Hematopoietic multipotent progenitor cell treated with erythropoietin and hydrocortisone succinate and interleukin-3 and kit ligand, for 15 days (in vitro differentiated cells): ENCODE data around the gene STX18.
"Not testable (repeated sequence)": the region's sequence is repeated elsewhere in the genome, so short reads cannot be mapped to it uniquely, and the experiment has no call there.

Experiments
- DNase-seq: peaks from one replicate; pipeline ENCODE4 v3.0.0-alpha.2; 2015; ENCODE audit warnings: low spot score

STX18 gene

DNA sequence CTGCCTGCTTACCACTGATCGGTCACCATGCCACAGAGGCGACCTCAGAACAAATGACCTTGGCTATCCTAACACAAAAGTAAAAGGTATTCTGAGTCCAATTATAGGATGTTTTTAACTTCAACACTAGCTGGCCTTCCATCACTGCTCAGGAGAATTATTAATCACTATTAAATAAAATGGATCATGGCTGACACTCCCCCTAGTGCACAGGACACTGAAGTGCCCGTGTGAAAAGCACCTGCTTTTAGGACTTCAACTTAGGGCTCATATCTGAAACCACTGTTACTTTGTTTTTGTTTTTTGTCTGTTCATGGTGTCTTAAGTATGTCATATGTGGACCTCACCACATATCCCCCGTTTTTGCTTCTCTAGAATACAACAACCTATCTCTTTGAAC lies 33.9 kb downstream of the STX18 start:
- DNase-seq = peak; percentile 20

DNA sequence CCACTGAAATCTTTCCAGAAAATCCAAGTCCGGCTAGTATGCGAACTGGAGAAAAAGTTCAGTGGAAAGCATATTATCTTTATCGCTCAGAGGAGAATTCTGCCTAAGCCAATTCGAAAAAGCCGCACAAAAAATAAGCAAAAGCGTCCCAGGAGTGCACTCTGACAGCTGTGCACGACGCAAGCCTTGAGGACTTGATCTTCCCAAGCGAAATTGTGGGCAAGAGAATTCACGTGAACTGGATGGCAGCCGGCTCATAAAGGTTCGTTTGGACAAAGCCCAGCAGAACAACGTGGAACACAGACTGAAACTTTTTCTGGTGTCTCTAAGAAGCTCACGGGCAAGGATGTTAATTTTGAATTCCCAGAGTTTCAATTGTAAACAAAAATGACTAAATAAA lies 34.4 kb downstream of the STX18 start:
- DNase-seq = no peak

DNA sequence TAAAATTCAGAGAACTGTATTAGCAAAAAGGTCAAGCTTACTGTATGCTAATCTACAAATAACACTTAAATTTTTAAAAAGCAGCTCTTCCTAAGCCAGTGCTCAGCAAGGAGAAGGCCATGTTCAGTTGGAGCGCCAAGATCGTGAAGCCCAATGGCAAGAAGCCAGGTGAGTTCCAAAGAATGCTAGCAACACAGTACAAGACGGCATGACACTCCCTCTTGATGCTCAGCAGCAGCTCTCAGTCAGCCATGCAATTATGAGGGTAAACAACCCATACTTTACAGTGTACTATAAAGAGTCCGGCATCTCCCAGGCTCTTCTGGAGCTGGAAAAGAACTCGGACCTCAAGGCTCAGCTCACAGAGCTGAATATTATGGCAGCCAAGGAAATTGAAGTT lies 34.9 kb downstream of the STX18 start:
- no peak for DNase-seq

DNA sequence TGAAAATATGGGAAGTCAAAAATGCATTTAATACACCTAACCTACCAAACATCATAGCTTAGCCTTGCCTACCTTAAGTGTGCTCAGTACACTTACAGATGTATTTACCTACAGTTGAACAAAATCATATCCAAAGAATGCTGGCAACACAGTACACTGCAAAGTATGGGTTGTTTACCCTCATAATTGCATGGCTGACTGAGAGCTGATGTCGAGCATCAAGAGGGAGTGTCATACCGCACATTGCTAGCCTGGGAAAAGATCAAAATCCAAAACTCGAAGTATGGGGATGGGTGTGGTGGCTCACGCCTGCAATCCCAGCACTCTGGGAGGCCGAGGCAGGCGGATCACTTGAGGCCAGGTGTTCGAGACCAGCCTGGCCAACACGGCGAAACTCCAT lies 36.6 kb downstream of the STX18 start:
- DNase-seq = not testable (repeated sequence)

DNA sequence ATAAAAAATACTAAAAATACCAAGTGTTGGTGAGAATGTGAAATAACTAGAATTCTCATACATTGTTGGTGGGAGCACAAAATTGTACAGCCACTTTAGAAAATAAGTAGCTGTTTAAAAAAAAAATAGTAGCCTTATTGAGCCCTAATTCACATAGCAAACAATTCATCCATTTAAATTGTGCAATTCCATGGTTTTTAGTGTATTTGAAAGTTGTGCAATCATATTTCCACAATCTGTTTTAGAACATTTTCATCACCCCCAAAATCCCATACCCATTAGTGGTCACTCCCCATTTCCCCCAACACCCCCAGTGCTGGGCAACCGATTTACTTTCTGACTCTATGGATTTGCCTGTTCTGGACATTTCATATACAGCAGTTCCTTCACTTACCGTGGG lies 37.1 kb downstream of the STX18 start:
- DNase-seq = no peak

DNA sequence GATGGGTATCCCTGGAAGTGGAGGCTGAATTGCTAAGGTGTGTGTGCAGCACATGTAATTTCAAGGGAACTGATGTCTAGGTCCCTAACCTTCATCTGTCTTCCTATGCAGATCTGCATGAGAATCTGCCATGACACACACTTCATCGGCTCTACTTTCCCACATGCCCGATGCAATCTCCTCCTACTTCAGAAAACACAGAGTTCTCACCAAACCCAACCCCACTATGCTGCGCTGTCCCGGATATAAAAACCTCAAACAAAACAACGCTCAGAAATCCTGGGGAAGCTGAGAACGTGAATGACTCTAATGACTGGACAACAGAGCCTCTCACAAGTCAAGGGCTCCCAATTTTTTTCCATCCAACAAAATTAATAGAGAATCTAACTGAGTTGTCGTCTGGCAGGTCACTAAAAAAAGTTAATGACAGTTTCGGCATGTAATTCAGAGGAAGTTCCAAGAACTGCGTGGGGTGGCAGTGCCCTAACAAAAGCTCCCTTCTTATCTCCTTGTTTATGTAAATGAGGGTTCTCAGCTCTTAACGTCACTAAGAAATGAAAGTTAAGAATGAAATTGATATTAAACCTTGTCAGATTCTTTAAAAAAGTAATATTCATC lies 39.0 kb downstream of the STX18 start:
- DNase-seq = peak; percentile 18

DNA sequence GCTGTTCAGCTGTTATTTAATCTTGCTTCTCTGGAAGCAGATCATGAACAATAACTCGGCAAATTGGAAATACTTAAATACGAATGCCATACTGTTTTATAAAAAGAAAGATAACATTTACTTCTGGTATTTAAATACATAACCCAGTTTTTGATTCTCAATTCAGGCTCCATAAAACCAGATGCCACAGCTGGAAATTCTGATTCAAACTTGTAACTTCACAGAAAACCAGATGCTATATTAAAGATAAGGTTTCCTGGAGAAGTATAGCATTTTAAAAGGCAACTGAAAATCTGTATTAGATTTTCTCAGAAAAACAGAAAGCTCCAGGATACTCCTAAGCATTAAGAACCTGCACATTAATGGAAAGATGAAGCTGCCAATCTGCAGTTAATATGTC lies 40.2 kb downstream of the STX18 start:
- DNase-seq = no peak

DNA sequence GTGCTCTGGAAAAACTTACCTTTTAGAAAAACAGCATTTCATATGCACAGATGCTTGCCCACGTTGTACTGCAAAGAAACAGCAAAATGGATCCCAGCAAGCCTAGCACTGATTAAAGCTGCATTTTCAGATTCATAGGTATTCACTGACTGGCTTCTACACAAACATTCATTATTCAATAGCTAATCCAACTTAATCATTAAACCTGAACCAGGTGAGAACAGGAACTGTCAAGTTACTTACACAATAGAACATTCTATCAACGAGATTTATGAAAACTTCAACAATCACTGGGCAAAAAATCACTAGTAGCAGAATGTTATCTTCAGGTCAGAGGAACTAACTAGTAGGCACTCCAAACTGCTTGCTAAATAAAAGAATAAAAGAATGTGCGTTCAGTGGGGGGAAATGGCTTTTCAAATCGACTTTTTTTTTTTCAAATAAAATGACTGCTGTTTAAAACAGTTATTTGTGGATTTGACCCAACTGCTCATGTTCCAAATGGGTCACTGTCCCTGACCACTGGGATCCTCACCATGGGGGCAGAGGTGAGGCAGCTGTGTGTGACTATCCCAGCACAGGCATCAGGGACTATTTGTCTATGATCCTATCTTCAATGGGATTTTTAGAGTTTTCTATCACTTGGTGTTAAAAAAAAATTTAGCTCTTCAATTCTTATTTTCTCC lies 42.3 kb downstream of the STX18 start:
- no peak for DNase-seq

DNA sequence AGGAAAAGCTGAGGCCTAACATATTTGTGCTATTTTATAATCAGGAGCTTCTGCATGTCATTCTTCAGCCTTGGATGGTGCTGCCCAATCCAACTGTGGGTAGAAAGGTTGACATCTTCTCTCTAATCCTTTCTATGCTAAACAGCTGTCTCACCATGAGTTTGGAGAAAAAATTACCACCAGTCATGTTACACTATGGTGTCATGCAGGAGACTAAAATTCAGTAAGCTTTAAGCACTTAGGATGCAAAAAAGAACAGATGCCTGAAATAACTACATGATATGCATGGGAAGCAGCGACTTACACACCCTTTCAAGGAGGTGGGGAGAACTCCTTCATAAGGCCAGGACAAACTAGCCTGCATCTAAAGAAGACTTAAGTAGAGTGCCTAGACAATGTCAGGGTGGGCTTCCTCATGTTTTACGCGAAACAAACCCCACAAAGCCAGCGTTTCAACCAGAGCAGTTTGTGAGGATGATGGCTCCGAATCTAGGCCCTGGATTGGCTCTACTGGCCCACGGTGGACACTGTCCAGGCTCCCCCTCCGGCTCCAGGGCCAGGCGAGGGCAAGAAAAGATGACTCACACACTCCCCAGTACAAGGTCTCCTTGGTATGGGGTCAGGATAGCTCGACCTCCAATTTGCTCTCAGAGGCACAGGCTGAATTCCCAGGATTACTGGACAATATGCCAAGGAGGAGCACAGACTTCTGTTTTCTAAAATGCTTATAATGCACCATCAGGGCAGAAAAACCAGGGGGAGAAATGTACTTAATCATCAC lies 45.1 kb downstream of the STX18 start:
- DNase-seq = peak; percentile 60

DNA sequence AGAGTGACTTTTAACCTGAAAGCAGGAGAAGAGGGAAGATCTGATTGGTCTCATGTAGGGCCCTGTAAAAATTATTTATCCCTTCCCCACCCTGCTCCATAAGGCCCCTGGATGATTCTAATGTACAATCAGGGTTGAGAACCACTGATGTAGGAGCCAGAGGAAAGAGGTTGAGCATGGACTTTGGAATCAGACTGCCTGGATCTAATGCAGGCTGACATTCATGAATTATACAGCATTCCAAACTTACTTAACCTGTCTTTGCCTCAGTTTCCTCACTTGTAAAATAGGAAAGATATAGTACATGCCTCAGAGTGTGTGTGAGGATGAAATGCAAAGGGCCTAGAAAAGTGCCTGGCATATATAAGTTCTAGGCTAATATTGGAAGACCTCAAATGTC lies 47.0 kb downstream of the STX18 start:
- no peak for DNase-seq

DNA sequence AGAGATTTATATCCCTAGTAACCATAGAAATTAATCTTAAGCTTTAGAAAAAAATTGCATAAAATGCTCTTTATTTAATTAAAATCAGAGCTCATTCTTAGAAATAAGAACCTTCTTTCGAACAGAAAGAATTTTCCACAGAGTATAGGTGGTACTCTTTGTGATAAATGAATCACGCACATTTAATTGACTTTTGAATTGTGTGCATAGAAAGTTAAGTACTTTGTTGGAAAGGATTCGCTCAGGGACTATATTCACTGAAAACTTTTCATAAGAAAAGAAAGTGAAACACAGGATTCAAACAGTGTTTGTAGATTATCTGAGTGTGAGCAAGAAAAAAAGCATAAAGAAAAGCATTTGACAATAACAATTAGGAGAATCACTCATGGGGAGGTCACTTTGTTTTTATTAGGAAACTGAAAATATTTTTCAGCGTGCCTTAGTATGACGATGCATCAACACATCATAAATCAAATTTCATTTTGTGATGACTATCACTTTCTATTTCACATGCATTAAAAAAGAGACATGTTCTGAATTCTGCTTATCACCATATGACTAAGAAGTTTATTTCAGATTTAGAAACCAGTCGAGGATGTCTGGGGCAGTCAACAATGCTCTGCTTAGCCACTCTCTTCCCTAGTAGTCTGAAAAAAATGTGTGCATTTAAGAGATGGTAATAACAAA lies 49.5 kb downstream of the STX18 start:
- DNase-seq = no peak

DNA sequence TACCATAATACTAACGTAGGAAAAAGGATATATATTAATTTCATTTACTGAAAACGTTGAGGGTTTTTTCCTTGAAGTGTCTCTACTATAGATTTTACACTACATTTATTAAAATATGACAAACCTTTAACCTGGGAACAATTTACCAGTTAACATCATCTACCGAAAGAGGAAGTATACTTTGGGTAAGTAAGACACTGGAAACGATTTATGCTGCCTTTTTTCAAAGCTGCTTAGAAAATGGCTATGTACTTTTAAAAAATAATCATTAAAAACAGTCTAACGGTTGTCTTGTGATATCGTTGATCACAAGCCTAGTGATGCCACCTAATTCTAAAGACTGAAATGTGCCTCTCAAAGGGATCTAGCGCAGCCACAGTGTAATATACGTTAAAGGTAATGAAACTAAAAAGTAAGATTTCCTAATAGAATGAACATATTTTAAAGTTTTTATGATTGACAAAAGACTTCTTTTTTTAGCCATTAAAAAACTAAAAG lies 50.4 kb downstream of the STX18 start:
- no peak for DNase-seq

DNA sequence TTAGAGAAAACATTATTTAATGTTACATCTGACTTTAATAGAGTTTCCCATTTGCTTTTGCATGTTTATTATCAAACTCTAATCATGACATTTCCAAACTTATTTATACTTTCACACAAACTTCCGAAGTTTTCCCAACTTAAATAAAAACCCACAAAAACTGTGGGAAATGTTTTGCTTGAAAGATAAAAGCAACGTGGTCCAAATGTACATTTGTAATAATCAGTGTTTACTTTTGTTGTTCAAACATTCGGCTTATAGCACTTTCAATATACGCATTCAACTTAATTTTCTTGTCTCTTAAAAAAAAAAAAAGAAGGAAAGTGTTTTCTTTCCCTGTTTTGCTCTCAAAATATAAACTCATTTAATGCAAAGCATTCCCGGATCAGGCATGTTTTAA lies 51.0 kb downstream of the STX18 start:
- no peak for DNase-seq

DNA sequence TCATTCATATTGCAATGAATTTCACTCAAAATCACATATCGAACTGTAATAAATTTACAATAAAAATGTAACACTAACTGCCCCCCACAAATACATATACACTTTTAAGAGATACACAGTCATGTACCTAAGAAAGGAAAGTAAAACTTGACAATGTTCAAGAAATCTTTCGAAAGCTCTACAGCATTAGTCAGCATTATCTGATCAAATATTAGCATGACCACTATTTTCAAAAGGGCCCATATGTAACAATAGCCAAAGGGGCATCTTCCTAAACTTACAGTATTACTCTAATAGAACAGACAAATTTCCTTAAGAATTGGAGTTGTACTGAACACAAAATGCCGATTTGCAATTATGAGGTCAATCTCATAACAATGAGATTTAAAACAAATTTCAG lies 51.8 kb downstream of the STX18 start:
- DNase-seq = no peak

DNA sequence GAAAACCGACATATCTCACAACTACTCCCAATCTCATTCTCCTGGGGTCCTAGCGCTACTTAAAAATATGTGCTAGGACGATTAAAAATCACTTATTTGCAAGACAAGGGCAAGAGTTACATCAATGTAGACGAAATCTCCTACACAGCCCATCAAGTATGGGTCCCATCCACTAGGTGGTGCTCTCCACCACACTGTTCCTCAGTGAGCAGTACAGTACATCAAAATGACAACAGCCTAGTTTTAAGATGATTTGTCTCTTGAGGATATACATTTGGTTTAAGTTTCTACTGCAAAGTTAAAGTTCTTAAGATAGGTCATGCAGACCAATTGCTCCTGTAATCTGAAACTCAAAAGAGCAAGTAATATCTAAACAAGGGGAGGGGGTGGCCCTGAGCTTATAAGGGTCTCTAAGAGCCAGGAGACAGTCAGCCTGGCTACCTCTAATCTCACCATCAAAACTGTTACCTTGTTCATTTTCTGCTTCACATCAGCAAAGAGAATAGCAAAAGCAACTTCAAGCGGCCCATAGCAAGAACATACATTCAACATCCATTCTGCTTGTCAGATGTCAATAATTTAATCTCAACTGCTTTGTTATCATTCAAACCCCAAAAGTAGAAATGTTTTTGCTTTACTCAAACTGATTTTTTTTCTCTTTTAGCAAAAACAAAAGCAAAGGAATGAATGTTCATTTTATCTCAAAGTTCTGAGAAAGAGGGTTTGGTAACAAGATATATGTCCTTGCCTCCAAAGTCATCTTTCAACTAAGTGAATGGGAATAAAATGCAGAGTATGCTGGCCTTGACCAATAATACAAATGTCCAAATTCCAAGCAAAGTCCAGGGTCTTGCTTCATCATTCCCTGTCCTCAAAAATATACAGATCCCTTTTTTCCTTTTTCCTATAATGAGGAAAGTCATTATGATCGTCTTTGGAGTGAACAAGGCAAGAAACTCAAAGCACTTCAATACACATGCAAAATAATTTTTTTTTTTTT lies 53.1 kb downstream of the STX18 start:
- peak; percentile 78 for DNase-seq

DNA sequence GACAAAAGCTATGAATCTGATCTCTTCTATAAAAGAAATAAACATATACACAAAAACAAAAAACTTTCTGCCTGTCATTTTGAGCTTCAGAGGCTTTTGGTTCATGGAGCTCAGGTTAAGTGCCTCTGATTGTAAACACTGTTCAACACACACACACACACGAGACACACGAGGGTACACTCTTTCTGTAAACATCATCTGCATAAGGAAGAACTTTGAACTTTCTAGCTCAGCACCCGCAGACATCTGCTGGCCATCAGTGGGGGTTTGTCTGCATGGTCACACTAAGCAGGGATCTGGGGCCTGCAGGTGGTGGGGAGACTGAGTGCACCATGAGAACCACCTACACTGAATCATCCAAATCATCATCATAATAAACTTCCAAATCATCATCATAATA lies 54.9 kb downstream of the STX18 start:
- DNase-seq = no peak

DNA sequence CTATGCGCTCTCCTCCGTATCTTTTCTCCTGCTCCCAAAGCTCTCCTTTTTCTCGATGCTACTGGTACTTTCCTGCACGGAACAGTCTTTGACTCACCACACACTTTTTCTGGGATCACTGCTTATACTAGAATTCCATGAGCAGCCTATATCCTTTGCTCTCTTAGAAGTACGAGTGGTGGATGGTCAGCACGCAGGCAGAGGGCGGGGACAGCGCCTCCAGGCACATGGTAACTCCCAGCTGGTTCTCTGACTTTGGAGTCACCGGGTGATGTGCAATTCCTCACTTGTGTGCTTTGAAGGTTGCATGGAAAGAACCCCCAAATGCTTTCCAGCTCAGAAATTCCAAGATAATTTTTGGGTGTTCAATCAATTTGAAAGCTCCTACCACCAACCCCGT lies 56.0 kb downstream of the STX18 start:
- DNase-seq = no peak

DNA sequence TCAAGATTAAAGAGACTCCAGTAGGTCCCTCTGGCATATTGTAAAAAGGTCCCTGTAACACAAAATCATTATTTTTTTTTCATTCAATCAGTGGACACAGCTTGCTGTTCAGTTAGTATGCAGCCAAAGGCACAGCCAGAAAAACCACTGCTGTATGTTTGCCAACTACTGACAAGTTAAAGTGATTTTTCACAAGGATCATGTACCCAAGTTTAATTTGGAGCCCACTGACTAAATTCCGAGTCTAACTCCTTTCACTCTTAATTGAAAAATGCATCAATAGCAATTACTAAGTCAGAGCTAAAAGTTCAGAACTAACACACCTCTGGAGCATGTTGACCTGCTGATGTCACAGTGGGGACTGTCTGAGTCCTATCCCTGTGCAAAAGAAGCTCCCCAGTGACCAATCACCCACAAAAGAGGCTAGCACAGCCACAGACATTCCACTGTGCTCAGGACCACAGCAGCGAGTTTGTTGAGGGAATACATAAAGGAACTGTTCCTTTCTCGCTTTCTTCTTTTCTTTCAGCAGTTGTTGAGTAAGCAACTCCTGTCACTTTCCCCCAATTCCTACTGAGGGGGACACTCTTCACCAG lies 60.4 kb downstream of the STX18 start:
- no peak for DNase-seq

DNA sequence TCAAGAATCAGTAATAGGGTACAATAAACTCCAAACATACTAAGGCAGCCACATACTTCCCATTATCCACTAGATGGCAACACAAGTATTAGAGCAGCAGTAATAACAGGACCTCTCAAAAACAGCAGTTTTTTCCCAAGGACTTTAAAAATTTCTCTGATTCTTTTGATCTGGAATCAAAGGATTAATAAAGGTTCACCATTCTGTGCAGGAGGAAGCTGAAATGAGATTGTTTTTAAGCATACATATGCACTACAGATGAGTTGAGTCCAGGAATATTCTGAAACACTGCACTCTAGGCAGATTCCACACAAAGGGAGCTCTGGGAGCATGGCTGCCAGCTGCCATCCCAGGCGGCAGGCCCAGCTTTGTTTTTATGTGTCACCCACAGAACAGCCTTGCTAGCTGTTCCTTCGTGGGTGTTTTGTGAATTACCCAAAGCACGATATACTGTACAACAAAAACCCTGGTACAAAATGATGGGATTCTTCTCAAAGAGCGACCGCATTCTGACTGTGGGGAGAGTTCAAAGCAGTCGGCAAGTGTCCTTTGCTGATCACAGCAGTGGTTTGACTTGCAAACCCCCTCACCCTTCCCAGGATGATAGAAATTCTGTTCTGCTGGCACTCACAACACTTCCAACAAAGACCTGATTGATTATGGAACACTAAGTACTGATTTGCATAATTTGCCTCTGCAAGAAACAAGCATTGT lies 61.0 kb downstream of the STX18 start:
- no peak for DNase-seq

DNA sequence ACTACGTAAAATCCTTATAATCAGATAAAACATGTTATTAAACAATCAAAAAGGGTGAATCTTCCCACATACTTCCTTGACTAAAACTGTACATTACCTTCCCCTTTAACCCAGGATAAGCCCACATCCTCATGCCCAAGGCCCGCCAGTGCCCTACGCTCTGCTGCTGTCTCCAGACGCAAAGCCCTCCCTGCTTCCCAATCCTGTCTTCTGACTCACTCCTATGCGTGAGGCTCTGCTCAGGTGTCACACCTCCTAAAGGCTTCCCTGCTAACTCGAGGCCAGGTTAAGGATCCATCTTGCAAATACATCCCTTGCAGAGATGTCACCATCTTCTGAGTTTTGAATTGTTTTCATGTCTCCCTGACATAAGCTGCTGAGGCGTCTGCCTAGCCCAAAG lies 61.6 kb downstream of the STX18 start:
- no peak for DNase-seq
